AG08395 (cell line): ENCODE results near the gene RNF14.
A peak's percentile ranks its signal among the peaks of the same experiment; 100 is the strongest.

Experiments
- DNase-seq: peaks from one replicate; pipeline ENCODE4 v3.0.0; 2012; ENCODE audit warnings: mixed read lengths, low spot score

The RNF14 gene

DNA sequence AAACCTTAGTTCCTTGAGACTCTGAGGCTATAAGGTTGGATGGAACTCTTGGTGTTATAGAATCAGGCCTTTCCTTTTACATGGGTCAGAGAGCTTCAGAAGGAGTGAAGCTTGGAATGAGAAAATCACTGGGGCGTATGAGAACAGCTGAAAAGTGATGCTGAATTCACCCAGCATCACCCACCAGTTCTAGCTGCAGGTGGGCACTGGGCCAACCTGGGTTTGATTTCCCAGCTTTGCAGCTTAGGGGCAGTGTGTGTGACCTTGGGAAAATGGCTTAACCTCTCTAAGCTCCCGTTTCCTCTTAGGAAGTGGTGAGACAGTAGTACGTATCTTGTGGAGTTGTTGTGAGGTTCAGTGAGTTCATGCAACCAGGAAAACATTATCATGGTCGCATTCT is 21.6 kb upstream of the RNF14 start:
- no peak for DNase-seq

DNA sequence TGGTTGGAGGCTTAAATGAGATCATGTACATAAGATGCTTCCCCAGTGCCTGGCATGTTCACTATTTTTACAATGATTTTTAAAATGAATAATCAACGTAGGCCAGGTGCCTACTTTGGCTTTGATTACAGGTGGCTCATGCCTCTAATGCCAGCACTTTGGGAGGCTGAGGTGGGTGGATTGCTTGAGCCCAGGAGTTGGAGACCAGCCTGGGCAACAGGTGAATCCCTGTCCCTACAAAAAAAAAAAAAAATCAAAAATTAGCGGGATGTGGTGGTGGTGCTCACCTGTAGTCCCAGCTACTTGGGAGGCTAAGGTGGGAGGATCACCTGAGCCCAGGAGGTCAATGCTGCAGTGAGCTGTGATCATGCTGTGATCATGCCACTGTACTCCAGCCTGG is 20.1 kb upstream of the RNF14 start:
- no peak for DNase-seq

- no peak for DNase-seq
These were observed 19.4 kb upstream of the RNF14 start for GRCh38 chr5:141949511-141949910.

GRCh38 chr5:141950207-141951005 is 18.5 kb upstream of the RNF14 start:
- no peak for DNase-seq

DNA sequence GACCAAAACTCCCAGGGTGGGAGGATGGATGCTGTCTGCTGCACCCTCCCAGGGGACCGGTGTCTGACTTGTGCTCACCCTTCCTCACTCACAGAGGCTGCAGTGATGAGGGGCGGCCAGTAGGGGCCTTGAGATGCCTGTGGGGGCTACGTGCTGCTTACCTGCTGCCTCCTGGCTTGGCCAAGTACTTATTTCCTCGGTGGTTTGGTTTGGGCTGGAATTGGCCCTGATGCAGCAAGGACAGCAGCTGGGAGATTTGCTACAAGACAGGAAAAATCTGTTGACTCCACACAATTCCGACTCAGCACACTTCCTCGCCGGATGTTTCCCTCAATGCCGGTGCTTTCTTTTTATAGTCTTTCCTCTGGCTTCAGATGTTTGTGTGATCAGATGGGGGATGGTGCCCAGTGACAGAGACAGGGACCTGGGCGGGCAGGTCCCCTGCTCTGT is 17.5 kb upstream of the RNF14 start:
- no peak for DNase-seq

DNA sequence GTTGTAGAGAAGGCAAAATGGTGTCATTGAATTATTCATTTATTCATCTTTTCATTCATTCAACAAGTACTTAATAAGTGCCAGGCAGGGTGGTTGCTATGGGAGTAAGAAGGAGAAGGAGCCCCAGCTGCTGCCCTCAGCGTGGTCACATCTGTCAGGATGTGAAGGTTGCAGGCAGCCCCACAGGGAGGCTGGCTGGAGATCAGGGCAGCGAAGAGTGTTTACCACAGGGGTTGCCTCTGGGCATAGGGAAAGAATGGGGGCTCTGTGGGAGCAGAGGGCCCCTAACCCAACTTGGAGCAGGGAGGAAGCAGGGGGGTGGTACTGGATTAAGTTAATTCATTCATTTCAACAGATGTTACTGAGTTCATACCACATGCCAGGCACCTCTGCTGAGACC is 16.9 kb upstream of the RNF14 start:
- DNase-seq = no peak

- no peak for DNase-seq
These were observed 14.7 kb upstream of the RNF14 start for GRCh38 chr5:141954194-141954593.

DNA sequence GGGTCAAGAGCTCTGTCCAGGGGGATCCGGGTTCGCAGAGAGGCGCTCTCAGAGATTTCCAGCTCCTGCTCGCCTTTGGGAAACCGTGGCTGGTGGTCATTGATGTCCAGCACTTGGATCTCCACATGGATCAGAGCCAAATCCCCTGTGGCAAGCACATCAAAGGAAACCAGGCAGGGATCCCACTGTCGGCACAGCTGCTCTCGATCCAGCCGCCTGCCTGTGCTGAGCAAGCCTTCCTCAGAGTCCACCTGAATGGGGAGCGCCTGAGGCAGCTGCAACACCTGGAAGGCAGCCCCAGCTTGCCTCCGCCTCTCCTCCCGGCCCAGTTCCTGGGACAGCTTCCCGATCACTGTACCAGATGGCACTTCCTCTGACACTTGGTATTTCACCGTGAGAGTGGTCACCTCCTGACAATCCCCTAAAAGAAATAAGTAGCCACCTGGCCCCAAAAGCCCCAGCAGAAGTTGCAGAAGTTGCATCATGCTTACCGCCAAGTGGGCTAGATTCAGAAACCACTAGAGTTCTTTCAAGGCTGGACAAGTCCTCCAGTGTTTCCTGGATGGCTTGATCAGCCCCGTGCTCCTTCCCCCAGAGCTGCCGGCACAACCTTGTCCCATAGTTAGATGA is 11.4 kb upstream of the RNF14 start:
- no peak for DNase-seq

- peak; percentile 27 for DNase-seq
These were observed 10.8 kb upstream of the RNF14 start, which contains the start of gene PCDH12 for GRCh38 chr5:141958113-141958512. Gene PCDH12 (minus strand): TSS chr5:141958202. CDS start chr5:141957851, 351 bp downstream.

- no peak for DNase-seq
These were observed 10.2 kb upstream of the RNF14 start for GRCh38 chr5:141958546-141959172.

DNA sequence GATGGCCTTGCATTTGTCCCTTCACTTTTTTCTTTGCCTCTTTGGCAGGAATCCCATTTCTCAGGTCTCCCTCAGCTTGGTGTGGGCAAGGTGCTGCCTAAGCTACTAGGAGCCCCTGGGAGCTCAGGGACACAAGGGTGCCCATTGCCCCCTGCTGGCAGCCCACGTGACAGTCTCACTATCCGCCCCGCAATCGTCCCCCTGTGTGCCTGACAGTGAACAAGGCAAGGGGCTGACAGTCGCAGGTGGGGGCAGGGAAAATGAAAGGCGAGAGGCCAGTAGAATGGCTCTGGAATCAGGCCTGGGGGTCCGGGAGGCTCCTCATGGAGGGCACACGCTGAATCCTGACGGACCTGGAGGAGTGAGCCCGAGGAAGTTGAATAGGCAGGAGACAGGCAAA is 8.9 kb upstream of the RNF14 start:
- no peak for DNase-seq

DNA sequence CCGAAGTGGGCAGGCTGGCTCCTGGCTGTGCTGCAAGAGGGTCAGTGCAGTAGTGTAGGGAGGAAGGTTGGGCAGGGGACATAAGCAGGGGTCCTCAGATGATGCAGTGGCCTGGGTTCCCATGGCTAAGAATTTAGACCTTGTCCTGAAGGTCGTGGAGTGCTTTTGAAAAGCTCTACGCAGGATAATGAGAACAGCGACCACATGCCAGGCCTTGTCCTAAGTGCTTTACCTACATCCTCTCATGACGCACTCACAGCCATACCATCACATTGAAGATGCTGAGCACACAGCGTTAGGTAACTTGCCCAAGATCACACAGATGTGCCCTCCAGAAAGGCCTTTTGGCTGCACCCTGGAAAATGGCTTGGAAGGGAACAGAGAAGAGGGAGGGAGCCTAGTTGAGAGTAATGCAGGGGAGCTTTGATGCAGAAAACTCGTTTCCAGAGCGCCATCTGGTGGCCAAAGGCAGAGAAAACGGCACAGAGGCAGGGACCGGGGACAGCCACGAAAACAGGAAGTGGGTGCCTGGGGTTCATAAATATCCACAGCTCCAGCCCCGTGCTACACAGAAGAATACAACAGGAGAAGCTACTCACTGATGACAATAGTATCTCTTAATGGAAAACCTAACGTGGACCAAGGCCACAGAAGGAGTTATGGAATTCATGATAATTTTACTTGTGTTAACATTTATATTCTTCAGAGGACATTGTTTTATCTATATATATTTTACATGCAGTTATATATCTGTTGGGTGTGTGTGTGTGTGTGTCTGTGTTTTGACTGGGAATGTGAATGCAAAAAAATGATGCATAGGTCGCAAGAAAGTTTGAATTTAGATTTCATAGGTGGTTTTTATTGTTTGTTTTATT is 8.2 kb upstream of the RNF14 start:
- DNase-seq = peak; percentile 92

DNA sequence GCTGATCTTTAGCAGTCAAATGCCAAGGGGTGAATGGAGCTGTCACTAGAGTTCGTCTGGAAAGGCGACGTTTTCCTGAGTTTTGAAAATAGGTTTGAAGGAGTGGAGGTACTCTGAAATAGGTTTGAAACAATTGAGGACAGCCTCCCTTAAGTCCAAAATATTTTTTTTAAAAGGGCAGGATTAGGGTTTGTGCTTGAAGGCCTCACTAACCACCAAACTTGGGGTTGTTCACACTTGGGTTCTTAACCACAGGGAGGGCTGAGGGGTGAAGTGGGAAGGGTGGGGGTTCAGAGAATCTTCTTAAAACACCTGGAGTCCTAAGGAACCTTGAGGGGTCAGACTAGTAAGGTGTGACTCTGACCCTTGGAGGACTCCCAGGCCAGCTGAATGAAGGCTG is 7.4 kb upstream of the RNF14 start:
- DNase-seq = no peak

- DNase-seq = no peak
These were observed 5.2 kb upstream of the RNF14 start for GRCh38 chr5:141963701-141964100.

- DNase-seq = no peak
These were observed 3.8 kb upstream of the RNF14 start for GRCh38 chr5:141965071-141965470.

DNA sequence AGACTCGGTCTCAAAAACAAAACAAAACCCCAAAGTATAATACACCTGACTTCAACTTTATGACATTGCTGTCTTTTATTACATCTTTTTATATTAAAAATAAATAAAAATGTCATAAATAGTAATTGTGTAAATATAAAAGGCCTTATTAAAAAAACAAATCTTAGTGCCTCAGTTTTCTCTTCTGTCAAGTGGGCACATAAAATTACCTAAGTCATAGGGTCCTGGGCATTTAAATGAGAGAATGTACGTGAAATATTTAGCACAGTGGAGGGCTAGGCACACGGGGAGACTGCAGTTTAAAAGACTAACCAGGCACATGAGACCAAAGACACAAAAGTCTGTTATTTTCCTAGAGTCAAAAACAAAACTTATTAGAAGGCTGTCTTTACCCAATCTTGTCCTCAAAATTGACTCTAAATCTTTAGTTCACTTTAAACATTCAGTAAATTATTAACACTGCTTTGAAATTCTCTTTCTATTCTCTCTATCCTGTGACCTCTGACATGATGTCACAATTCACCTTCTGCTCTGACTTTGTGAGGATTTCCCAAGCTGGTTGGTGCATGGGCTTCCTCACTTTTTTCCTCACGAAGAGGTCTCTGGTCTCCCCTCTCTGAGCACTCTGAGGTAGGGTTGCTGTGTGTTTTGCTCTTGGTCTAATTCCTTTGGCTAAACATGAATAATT is 2.5 kb upstream of the RNF14 start:
- DNase-seq = no peak

DNA sequence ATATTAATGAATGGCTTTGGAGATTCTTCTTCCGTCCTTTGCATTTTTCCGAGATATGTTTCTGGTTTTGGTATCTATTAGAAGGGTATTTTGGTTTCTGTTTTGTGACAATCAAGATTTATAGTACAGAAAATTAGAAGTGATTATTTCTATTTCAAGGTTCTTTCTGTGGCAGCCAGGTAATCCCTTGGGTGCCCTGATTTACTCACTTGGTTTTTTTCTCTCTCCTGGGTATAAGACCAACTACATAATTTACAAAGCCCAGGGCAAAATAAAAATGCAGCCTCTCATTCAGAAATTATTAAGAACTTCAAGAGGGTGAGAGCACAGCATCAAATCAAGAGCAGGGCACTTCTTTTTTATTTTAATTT is 2.0 kb upstream of the RNF14 start:
- no peak for DNase-seq

GRCh38 chr5:141969783-141970771 is 1.2 kb downstream of the RNF14 start:
- peak; percentile 47 for DNase-seq

GRCh38 chr5:141973871-141974595 is 5.1 kb downstream of the RNF14 start:
- no peak for DNase-seq

GRCh38 chr5:141976176-141976575 is 7.3 kb downstream of the RNF14 start:
- DNase-seq = no peak
